ENCODE measurements around the gene NCMAP. TPM values are rescaled to one million over a fixed set of nuclear protein-coding genes. Genes with fewer than 3 reads are reported as not detected.
A peak's percentile ranks its signal among the peaks of the same experiment; 100 is the strongest.
"Not testable (repeated sequence)": the region's sequence is repeated elsewhere in the genome, so short reads cannot be mapped to it uniquely, and the experiment has no call there.

NCMAP gene
- polyA plus RNA-seq, 1 donor from 2014 or later = not detected

- H3K36me3 Mint-ChIP-seq = peaks cover 8% of the 10 kb centered on the region
- no peaks in the 10 kb centered on the region for H3K9me3 Mint-ChIP-seq
These were observed 20.9 kb upstream of the NCMAP start for GRCh38 chr1:24535021-24535424.

GRCh38 chr1:24535778-24536177, 20.1 kb upstream of the NCMAP start:
- peaks cover 6% of the 10 kb centered on the region for H3K36me3 Mint-ChIP-seq
- H3K4me1 Mint-ChIP-seq = peaks cover 46 to 57% (median 56%) of the 10 kb centered on the region in 3 donors
- H3K9me3 Mint-ChIP-seq = no peaks in the 10 kb centered on the region
- H3K27ac Mint-ChIP-seq = peak overlapping the region; percentile 90 to 98 (median 97)
- peaks cover 3% of the 10 kb centered on the region for H3K27me3 Mint-ChIP-seq
- peak overlapping the region; percentile 74 to 98 (median 88) for H3K4me3 Mint-ChIP-seq

More at GRCh38 chr1:24535021-24535424, 20.9 kb upstream of the NCMAP start:
- Mint-ChIP-seq H3K27me3 (peaks cover 3% of the 10 kb centered on the region), H3K4me3 (peak overlapping the region; percentile 74 to 95 (median 88)), H3K27ac (peak overlapping the region; percentile 90 to 98 (median 97)), H3K4me1 (peaks cover 38 to 51% (median 48%) of the 10 kb centered on the region in 3 donors)

- peak overlapping the region; percentile 72 to 98 (median 82) for H3K4me3 Mint-ChIP-seq
- peaks cover 6% of the 10 kb centered on the region for H3K36me3 Mint-ChIP-seq
- H3K27ac Mint-ChIP-seq = peak overlapping the region; percentile 90 to 98 (median 97)
- H3K9me3 Mint-ChIP-seq = no peaks in the 10 kb centered on the region
- peaks cover 3% of the 10 kb centered on the region for H3K27me3 Mint-ChIP-seq
- peaks cover 52 to 63% (median 62%) of the 10 kb centered on the region in 3 donors for H3K4me1 Mint-ChIP-seq
These were observed 19.5 kb upstream of the NCMAP start for GRCh38 chr1:24536391-24536840.

GRCh38 chr1:24540051-24540905, 15.6 kb upstream of the NCMAP start:
- Mint-ChIP-seq H3K4me3 (peak overlapping the region; percentile 54 to 83 (median 66)), H3K27me3 (peaks cover 3% of the 10 kb centered on the region), H3K27ac (peak overlapping the region in 2 of 3 donors; percentile 83 to 85), H3K9me3 (no peaks in the 10 kb centered on the region), H3K4me1 (peaks cover 48 to 54% (median 53%) of the 10 kb centered on the region in 3 donors), H3K36me3 (peaks cover 3% of the 10 kb centered on the region)

GRCh38 chr1:24540906-24541710, 14.8 kb upstream of the NCMAP start:
- H3K9me3 Mint-ChIP-seq = no peaks in the 10 kb centered on the region
- peaks cover 47 to 51% (median 49%) of the 10 kb centered on the region in 3 donors for H3K4me1 Mint-ChIP-seq

GRCh38 chr1:24541711-24542346, 14.1 kb upstream of the NCMAP start:
- Mint-ChIP-seq H3K4me3 (peak overlapping the region in 3 of 4 donors; percentile 63 to 76 (median 75)), H3K36me3 (peaks cover 1% of the 10 kb centered on the region), H3K27ac (peak overlapping the region in 1 of 3 donors; percentile 7), H3K4me1 (peaks cover 41 to 44% (median 41%) of the 10 kb centered on the region in 3 donors), H3K9me3 (no peaks in the 10 kb centered on the region), H3K27me3 (no peaks in the 10 kb centered on the region)

More at GRCh38 chr1:24540906-24541710, 14.8 kb upstream of the NCMAP start:
- Mint-ChIP-seq H3K4me3 (peak overlapping the region; percentile 16 to 83 (median 76)), H3K36me3 (peaks cover 3% of the 10 kb centered on the region), H3K27ac (peak overlapping the region in 2 of 3 donors; percentile 7 to 85), H3K27me3 (peaks cover 3% of the 10 kb centered on the region)

GRCh38 chr1:24544239-24544638, 11.6 kb upstream of the NCMAP start:
- Mint-ChIP-seq H3K27ac (no peak overlapping the region), H3K36me3 (peaks cover 1% of the 10 kb centered on the region), H3K27me3 (no peaks in the 10 kb centered on the region), H3K9me3 (no peaks in the 10 kb centered on the region), H3K4me1 (peaks cover 42 to 47% (median 45%) of the 10 kb centered on the region in 3 donors), H3K4me3 (no peak overlapping the region)

- peaks cover 1% of the 10 kb centered on the region for H3K36me3 Mint-ChIP-seq
- H3K27ac Mint-ChIP-seq = no peak overlapping the region
- peaks cover 31 to 33% (median 32%) of the 10 kb centered on the region in 3 donors for H3K4me1 Mint-ChIP-seq
- H3K27me3 Mint-ChIP-seq = no peaks in the 10 kb centered on the region
- no peaks in the 10 kb centered on the region for H3K9me3 Mint-ChIP-seq
- H3K4me3 Mint-ChIP-seq = no peak overlapping the region
These were observed 10.2 kb upstream of the NCMAP start for GRCh38 chr1:24545662-24546061.

GRCh38 chr1:24547195-24547594, 8.7 kb upstream of the NCMAP start:
- H3K27ac Mint-ChIP-seq = no peak overlapping the region
- peaks cover 1% of the 10 kb centered on the region for H3K36me3 Mint-ChIP-seq
- H3K9me3 Mint-ChIP-seq = no peaks in the 10 kb centered on the region
- no peaks in the 10 kb centered on the region for H3K27me3 Mint-ChIP-seq
- H3K4me1 Mint-ChIP-seq = peaks cover 22 to 30% (median 23%) of the 10 kb centered on the region in 3 donors
- no peak overlapping the region for H3K4me3 Mint-ChIP-seq

- Mint-ChIP-seq H3K36me3 (peaks cover under 1% of the 10 kb centered on the region), H3K9me3 (no peaks in the 10 kb centered on the region), H3K27ac (no peak overlapping the region), H3K4me3 (peak overlapping the region in 2 of 4 donors; percentile 35 to 72), H3K4me1 (peaks cover 22 to 25% (median 23%) of the 10 kb centered on the region in 3 donors), H3K27me3 (no peaks in the 10 kb centered on the region)
These were observed 7.8 kb upstream of the NCMAP start for GRCh38 chr1:24548070-24548469.

- not testable (repeated sequence) for H3K9me3 Mint-ChIP-seq, H3K36me3 Mint-ChIP-seq, H3K27me3 Mint-ChIP-seq, H3K27ac Mint-ChIP-seq
- Mint-ChIP-seq H3K4me3 (peak overlapping the region in 1 of 4 donors; percentile 63), H3K4me1 (peaks cover 23 to 25% (median 25%) of the 10 kb centered on the region in 3 donors)
These were observed 6.7 kb upstream of the NCMAP start for GRCh38 chr1:24549210-24549609.

- Mint-ChIP-seq H3K4me1 (peaks cover 21 to 28% (median 26%) of the 10 kb centered on the region in 3 donors), H3K9me3 (no peaks in the 10 kb centered on the region), H3K27ac (peak overlapping the region in 1 of 3 donors; percentile 23), H3K4me3 (no peak overlapping the region), H3K27me3 (peaks cover 9% of the 10 kb centered on the region), H3K36me3 (no peaks in the 10 kb centered on the region)
These were observed 4.5 kb upstream of the NCMAP start for GRCh38 chr1:24551290-24551959.

GRCh38 chr1:24551960-24552571, 3.8 kb upstream of the NCMAP start:
- Mint-ChIP-seq H3K27me3 (peaks cover 10% of the 10 kb centered on the region), H3K27ac (peak overlapping the region in 1 of 3 donors; percentile 8), H3K9me3 (no peaks in the 10 kb centered on the region), H3K36me3 (no peaks in the 10 kb centered on the region), H3K4me3 (no peak overlapping the region), H3K4me1 (peaks cover 21 to 28% (median 26%) of the 10 kb centered on the region in 3 donors)
